Mesodermal cell (in vitro differentiated cells): ENCODE data around the gene EMC10.

Experiments
- H3K27ac ChIP-seq: 2 replicates; pipeline ENCODE4 v1.7.0; 2013; ENCODE audit warnings: mild to moderate bottlenecking, low read depth, low read length, moderate library complexity; ENCODE audit not compliant: severe bottlenecking
- H3K36me3 ChIP-seq: 2 replicates; pipeline ENCODE4 v1.7.1; 2013; ENCODE audit warnings: mild to moderate bottlenecking, low read length, moderate library complexity; ENCODE audit not compliant: control insufficient read depth, insufficient read depth
- H3K4me1 ChIP-seq: one replicate; pipeline ENCODE4 v1.7.1; 2013; ENCODE audit warnings: mild to moderate bottlenecking, low read length; ENCODE audit not compliant: insufficient read depth, control insufficient read depth, poor library complexity, severe bottlenecking
- H3K4me3 ChIP-seq: 2 replicates; pipeline ENCODE4 v1.7.0; 2013; ENCODE audit warnings: low read length, control low read depth, mild to moderate bottlenecking; ENCODE audit not compliant: insufficient read depth, poor library complexity, severe bottlenecking; ENCODE audit errors: extremely low read depth
- H3K9me3 ChIP-seq: 2 replicates; pipeline ENCODE4 v1.7.1; 2013; ENCODE audit warnings: mild to moderate bottlenecking, low read length, moderate library complexity; ENCODE audit not compliant: control insufficient read depth
- WGBS, 2 experiments: methylation state at CpG; one replicate each; pipeline ENCODE4 v1.1.5; 2013; ENCODE audit warnings: missing lambda C conversion rate in 2 of 2; ENCODE audit not compliant: insufficient coverage in 2 of 2; 5-methylcytosine and 5-hydroxymethylcytosine counted together

EMC10 gene

GRCh38 chr19:50455992-50456391 is 20.3 kb upstream of the EMC10 start:
- no peaks in the 10 kb centered on the region for H3K4me1 ChIP-seq
- H3K9me3 ChIP-seq, result no peaks in the 10 kb centered on the region
- H3K4me3 ChIP-seq, result no peak overlapping the region
- 69 to 82% methylated on average over 2 of the region's 2 CpGs for WGBS, 2 experiments
- H3K27ac ChIP-seq, result no peak overlapping the region
- no peaks in the 10 kb centered on the region for H3K36me3 ChIP-seq

GRCh38 chr19:50457300-50457699 is 19.0 kb upstream of the EMC10 start:
- H3K4me1 ChIP-seq, result no peaks in the 10 kb centered on the region
- no peaks in the 10 kb centered on the region for H3K9me3 ChIP-seq
- no peak overlapping the region for H3K4me3 ChIP-seq
- no peaks in the 10 kb centered on the region for H3K36me3 ChIP-seq
- 82 to 88% methylated on average over 5 of the region's 5 CpGs for WGBS, 2 experiments
- no peak overlapping the region for H3K27ac ChIP-seq

GRCh38 chr19:50458396-50459066 is 17.8 kb upstream of the EMC10 start:
- no peak overlapping the region for H3K27ac ChIP-seq
- no peaks in the 10 kb centered on the region for H3K9me3 ChIP-seq
- no peaks in the 10 kb centered on the region for H3K36me3 ChIP-seq
- WGBS, 2 experiments, result 87 to 89% methylated on average over 40 to 48 of the region's 50 CpGs
- no peak overlapping the region for H3K4me3 ChIP-seq
- no peaks in the 10 kb centered on the region for H3K4me1 ChIP-seq

GRCh38 chr19:50459067-50459456 is 17.2 kb upstream of the EMC10 start:
- Histone ChIP-seq H3K9me3 (no peaks in the 10 kb centered on the region), H3K36me3 (no peaks in the 10 kb centered on the region), H3K4me3 (no peak overlapping the region), H3K4me1 (no peaks in the 10 kb centered on the region), H3K27ac (no peak overlapping the region)
- 93 to 95% methylated on average over 20 to 32 of the region's 32 CpGs for WGBS, 2 experiments

GRCh38 chr19:50459638-50460037 is 16.7 kb upstream of the EMC10 start:
- no peaks in the 10 kb centered on the region for H3K9me3 ChIP-seq
- no peaks in the 10 kb centered on the region for H3K36me3 ChIP-seq
- H3K27ac ChIP-seq, result no peak overlapping the region
- WGBS, 2 experiments, result 100% methylated on average over 1 of the region's 1 CpG; no CpG with 5 or more reads in 1 of the 2 experiments
- H3K4me3 ChIP-seq, result no peak overlapping the region
- H3K4me1 ChIP-seq, result no peaks in the 10 kb centered on the region

- Histone ChIP-seq H3K36me3 (no peaks in the 10 kb centered on the region), H3K27ac (no peak overlapping the region), H3K9me3 (no peaks in the 10 kb centered on the region), H3K4me3 (no peak overlapping the region), H3K4me1 (no peaks in the 10 kb centered on the region)
- 76 to 77% methylated on average over 11 to 13 of the region's 13 CpGs for WGBS, 2 experiments
Observed at GRCh38 chr19:50460161-50460765, 16.0 kb upstream of the EMC10 start.

- Histone ChIP-seq H3K36me3 (no peaks in the 10 kb centered on the region), H3K4me1 (no peaks in the 10 kb centered on the region), H3K4me3 (no peak overlapping the region), H3K9me3 (no peaks in the 10 kb centered on the region), H3K27ac (no peak overlapping the region)
- 33 to 38% methylated on average over 22 to 23 of the region's 28 CpGs for WGBS, 2 experiments
Observed at GRCh38 chr19:50461066-50461875, 15.0 kb upstream of the EMC10 start.

- H3K4me3 ChIP-seq, result no peak overlapping the region
- H3K36me3 ChIP-seq, result no peaks in the 10 kb centered on the region
- no peak overlapping the region for H3K27ac ChIP-seq
- H3K9me3 ChIP-seq, result no peaks in the 10 kb centered on the region
- WGBS, 2 experiments, result 88% methylated on average over 6 to 7 of the region's 7 CpGs
- H3K4me1 ChIP-seq, result no peaks in the 10 kb centered on the region
Observed at GRCh38 chr19:50462970-50463369, 13.3 kb upstream of the EMC10 start.

GRCh38 chr19:50464348-50464747 is 12.0 kb upstream of the EMC10 start:
- Histone ChIP-seq H3K4me1 (no peaks in the 10 kb centered on the region), H3K36me3 (no peaks in the 10 kb centered on the region), H3K4me3 (no peak overlapping the region), H3K27ac (no peak overlapping the region), H3K9me3 (no peaks in the 10 kb centered on the region)
- 89 to 92% methylated on average over 18 to 19 of the region's 19 CpGs for WGBS, 2 experiments

GRCh38 chr19:50465000-50465399 is 11.3 kb upstream of the EMC10 start:
- Histone ChIP-seq H3K4me3 (no peak overlapping the region), H3K36me3 (no peaks in the 10 kb centered on the region), H3K27ac (no peak overlapping the region), H3K9me3 (no peaks in the 10 kb centered on the region), H3K4me1 (no peaks in the 10 kb centered on the region)
- WGBS, 2 experiments, result 90 to 96% methylated on average over 12 to 13 of the region's 13 CpGs
